Measurements from ENCODE around the gene RIC1.

RIC1 gene

DNA sequence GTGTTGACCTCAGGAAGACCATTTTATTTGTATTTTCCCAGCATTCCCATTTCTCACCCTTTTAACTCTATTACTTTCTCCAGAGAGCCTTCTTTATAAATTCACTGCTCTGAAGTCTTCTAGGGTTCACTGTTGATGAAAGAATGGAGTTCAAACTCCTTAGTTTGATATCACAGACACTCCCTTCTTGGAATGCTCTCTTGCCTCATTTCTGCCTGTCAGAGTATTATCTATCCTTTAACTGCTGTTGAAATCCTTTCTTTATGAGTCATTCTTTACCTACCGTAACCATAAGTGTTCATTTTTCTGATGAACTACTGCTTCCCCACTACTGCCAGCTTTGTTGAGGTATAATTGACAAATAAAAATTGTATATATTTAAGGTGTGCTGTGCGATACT lies 4.3 kb downstream of the RIC1 start:
- H3K4me1 ChIP-seq (ENCODE audit: control insufficient read depth in 1 of 2, insufficient read depth in 2 of 2, low read length in 2 of 2): peaks cover 14 to 34% of the 10 kb centered on the region in 2 donors
- no peaks in the 10 kb centered on the region for H3K27me3 ChIP-seq (ENCODE audit: control insufficient read depth in 1 of 2, insufficient read depth in 2 of 2, low read length in 2 of 2)
- H3K27ac ChIP-seq (ENCODE audit: low read depth, low read length): no peak overlapping the region
- H3K9ac ChIP-seq (ENCODE audit: low read depth in 1 of 2, low read length in 2 of 2): no peak overlapping the region
- H3K4me3 ChIP-seq (ENCODE audit: low read depth in 1 of 2, low read length in 2 of 2): no peak overlapping the region
- no peaks in the 10 kb centered on the region for H3K36me3 ChIP-seq (ENCODE audit: control insufficient read depth in 1 of 2, insufficient read depth in 2 of 2, low read length in 2 of 2)
- H3K9me3 ChIP-seq (ENCODE audit: control insufficient read depth in 1 of 2, low read length in 2 of 2): peaks cover 8 to 19% of the 10 kb centered on the region in 2 donors

DNA sequence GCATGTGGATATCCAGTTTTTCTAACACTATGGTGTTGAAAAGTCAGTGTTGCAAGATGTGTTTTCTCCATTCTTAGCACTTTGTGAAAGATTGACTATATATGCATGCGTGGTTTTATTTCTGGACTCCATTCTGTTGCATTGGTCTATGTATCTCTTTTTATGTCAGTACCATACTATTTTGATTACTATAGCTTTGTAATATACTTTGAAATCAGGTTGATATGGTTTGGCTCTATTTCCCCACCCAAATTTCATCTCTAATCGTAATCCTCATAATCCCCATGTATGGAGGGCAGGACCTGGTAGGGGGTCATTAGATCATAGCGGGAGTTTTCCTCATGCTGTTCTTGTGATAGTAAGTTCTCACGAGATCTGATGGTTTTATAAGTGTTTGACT lies 6.5 kb downstream of the RIC1 start:
- no peaks in the 10 kb centered on the region for H3K27me3 ChIP-seq (ENCODE audit: control insufficient read depth in 1 of 2, insufficient read depth in 2 of 2, low read length in 2 of 2)
- no peak overlapping the region for H3K4me3 ChIP-seq (ENCODE audit: low read depth in 1 of 2, low read length in 2 of 2)
- H3K9me3 ChIP-seq (ENCODE audit: control insufficient read depth in 1 of 2, low read length in 2 of 2): peaks cover 8 to 21% of the 10 kb centered on the region in 2 donors
- H3K36me3 ChIP-seq (ENCODE audit: control insufficient read depth in 1 of 2, insufficient read depth in 2 of 2, low read length in 2 of 2): no peaks in the 10 kb centered on the region
- H3K9ac ChIP-seq (ENCODE audit: low read depth in 1 of 2, low read length in 2 of 2): no peak overlapping the region
- peaks cover 10 to 32% of the 10 kb centered on the region in 2 donors for H3K4me1 ChIP-seq (ENCODE audit: control insufficient read depth in 1 of 2, insufficient read depth in 2 of 2, low read length in 2 of 2)
- no peak overlapping the region for H3K27ac ChIP-seq (ENCODE audit: low read depth, low read length)

DNA sequence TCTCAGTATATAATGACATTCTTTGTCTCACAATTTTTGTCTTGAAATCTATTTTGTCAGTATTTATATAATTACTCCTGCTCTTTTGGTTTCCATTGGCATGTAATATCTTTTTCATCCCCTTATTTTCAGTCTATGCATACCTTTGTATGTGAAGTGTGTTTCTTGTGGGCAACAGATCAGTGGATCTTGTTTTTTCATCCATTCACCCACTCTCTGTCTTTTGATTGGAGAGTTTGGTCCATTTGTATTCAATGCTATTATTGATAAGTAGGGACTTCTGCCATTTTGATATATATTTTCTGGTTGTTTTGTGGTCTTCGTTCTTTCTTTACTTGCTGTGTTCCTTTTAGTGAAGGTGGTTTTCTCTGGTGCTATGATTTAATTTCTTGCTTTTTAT lies 10.9 kb downstream of the RIC1 start:
- Histone ChIP-seq H3K27me3 (ENCODE audit: control insufficient read depth in 1 of 2, insufficient read depth in 2 of 2, low read length in 2 of 2) (no peaks in the 10 kb centered on the region), H3K9me3 (ENCODE audit: control insufficient read depth in 1 of 2, low read length in 2 of 2) (peaks cover 8 to 21% of the 10 kb centered on the region in 2 donors), H3K9ac (ENCODE audit: low read depth in 1 of 2, low read length in 2 of 2) (no peak overlapping the region), H3K36me3 (ENCODE audit: control insufficient read depth in 1 of 2, insufficient read depth in 2 of 2, low read length in 2 of 2) (no peaks in the 10 kb centered on the region), H3K4me3 (ENCODE audit: low read depth in 1 of 2, low read length in 2 of 2) (no peak overlapping the region), H3K4me1 (ENCODE audit: control insufficient read depth in 1 of 2, insufficient read depth in 2 of 2, low read length in 2 of 2) (peaks cover 0 to 5% of the 10 kb centered on the region in 2 donors), H3K27ac (ENCODE audit: low read depth, low read length) (no peak overlapping the region)

DNA sequence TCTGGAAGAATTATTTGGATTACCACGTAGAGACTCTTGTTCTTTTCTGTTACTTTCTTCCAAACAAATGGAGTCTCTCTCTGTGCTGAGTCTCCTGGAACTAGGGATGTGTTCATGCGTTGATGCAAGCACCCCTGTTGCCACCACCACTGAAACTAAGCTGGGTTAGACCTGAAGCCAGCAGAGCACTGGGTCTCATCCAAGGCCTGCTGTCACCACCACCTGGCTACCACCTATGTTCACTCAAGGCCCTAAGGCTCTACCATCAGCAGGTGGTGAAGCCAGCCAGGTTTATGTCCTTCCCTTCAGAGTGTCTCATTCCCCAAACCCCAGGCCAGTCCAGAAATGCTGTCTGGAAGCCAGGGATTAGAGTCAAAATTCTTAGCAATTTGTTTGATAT lies 13.3 kb downstream of the RIC1 start:
- H3K36me3 ChIP-seq (ENCODE audit: control insufficient read depth in 1 of 2, insufficient read depth in 2 of 2, low read length in 2 of 2): no peaks in the 10 kb centered on the region
- peaks cover 0 to 10% of the 10 kb centered on the region in 2 donors for H3K9me3 ChIP-seq (ENCODE audit: control insufficient read depth in 1 of 2, low read length in 2 of 2)
- peaks cover 0 to 5% of the 10 kb centered on the region in 2 donors for H3K4me1 ChIP-seq (ENCODE audit: control insufficient read depth in 1 of 2, insufficient read depth in 2 of 2, low read length in 2 of 2)
- no peak overlapping the region for H3K4me3 ChIP-seq (ENCODE audit: low read depth in 1 of 2, low read length in 2 of 2)
- no peak overlapping the region for H3K27ac ChIP-seq (ENCODE audit: low read depth, low read length)
- no peak overlapping the region for H3K9ac ChIP-seq (ENCODE audit: low read depth in 1 of 2, low read length in 2 of 2)
- H3K27me3 ChIP-seq (ENCODE audit: control insufficient read depth in 1 of 2, insufficient read depth in 2 of 2, low read length in 2 of 2): no peaks in the 10 kb centered on the region

DNA sequence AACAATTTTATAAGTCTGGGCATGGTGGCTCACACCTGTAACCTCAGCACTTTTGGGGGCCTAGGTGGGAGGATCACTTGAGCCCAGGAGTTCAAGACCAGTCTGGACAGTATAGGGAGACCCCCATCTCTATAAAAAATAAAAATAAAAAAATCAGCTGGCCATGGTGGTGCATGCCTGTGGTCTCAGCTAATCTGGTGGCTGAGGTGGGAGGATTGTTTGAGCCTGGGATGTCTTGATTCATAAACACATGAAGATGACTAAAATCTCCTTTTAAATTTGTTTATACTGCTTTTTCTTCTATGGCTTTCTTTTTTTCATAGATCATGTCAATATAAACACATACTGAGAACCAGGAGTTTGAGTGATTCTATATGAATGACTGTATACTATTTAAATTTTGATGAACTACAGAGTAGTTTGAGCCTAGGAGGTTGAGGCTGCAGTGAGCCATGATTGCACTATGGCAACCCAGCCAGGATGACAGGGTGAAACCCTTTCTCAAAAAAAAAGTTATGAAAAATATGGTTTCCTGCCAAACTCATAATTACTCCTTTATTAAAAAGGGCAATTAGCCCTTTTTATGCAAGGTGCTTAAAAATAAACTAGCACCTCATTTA lies 14.2 kb downstream of the RIC1 start:
- Histone ChIP-seq H3K9me3 (ENCODE audit: control insufficient read depth in 1 of 2, low read length in 2 of 2) (peaks cover under 1 to 3% of the 10 kb centered on the region in 2 donors), H3K9ac (ENCODE audit: low read depth in 1 of 2, low read length in 2 of 2) (no peak overlapping the region), H3K36me3 (ENCODE audit: control insufficient read depth in 1 of 2, insufficient read depth in 2 of 2, low read length in 2 of 2) (no peaks in the 10 kb centered on the region), H3K4me3 (ENCODE audit: low read depth in 1 of 2, low read length in 2 of 2) (no peak overlapping the region), H3K27ac (ENCODE audit: low read depth, low read length) (no peak overlapping the region), H3K27me3 (ENCODE audit: control insufficient read depth in 1 of 2, insufficient read depth in 2 of 2, low read length in 2 of 2) (no peaks in the 10 kb centered on the region), H3K4me1 (ENCODE audit: control insufficient read depth in 1 of 2, insufficient read depth in 2 of 2, low read length in 2 of 2) (peaks cover 0 to 5% of the 10 kb centered on the region in 2 donors)

DNA sequence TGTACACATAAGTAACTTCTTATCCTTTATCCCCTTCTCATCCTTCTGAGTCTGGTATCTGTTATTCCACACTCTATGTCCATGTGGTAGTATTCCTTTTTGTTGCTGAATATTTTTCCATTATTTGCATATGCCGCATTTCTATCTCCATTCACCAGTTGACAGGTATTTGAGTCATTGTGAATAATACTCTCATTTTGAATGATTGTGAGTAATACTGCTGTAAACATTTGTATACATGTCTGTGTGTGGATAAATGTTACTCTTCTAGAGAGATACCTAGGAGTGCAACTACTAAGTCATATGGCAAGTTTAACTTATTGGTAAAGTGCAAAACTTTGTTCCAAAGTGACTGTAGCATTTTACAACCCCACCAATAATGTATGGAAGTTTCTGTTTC lies 15.6 kb downstream of the RIC1 start:
- Histone ChIP-seq H3K9ac (ENCODE audit: low read depth in 1 of 2, low read length in 2 of 2) (no peak overlapping the region), H3K4me3 (ENCODE audit: low read depth in 1 of 2, low read length in 2 of 2) (no peak overlapping the region), H3K9me3 (ENCODE audit: control insufficient read depth in 1 of 2, low read length in 2 of 2) (peaks cover 0 to 8% of the 10 kb centered on the region in 2 donors), H3K27me3 (ENCODE audit: control insufficient read depth in 1 of 2, insufficient read depth in 2 of 2, low read length in 2 of 2) (no peaks in the 10 kb centered on the region), H3K27ac (ENCODE audit: low read depth, low read length) (no peak overlapping the region), H3K36me3 (ENCODE audit: control insufficient read depth in 1 of 2, insufficient read depth in 2 of 2, low read length in 2 of 2) (no peaks in the 10 kb centered on the region), H3K4me1 (ENCODE audit: control insufficient read depth in 1 of 2, insufficient read depth in 2 of 2, low read length in 2 of 2) (peaks cover 0 to 5% of the 10 kb centered on the region in 2 donors)

DNA sequence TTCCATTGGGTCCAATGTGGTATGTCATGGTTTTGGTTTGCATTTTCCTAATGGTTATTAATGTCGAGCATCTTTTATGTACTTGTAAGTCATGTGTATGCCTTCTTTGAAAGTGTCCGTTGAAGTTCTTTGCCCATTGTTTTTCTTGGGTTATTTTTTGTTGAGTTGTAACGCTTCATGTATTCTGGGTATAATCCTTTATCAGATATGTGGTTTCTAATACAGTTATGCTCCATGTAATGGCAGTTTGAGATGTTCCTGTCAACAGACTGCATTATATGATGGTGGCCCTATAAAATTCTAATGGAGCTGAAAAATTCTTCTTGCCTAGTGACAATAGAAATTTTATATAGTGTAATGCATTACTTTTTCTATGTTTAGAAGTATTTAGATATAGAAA lies 17.2 kb downstream of the RIC1 start:
- H3K27me3 ChIP-seq (ENCODE audit: control insufficient read depth in 1 of 2, insufficient read depth in 2 of 2, low read length in 2 of 2): no peaks in the 10 kb centered on the region
- no peak overlapping the region for H3K9ac ChIP-seq (ENCODE audit: low read depth in 1 of 2, low read length in 2 of 2)
- H3K36me3 ChIP-seq (ENCODE audit: control insufficient read depth in 1 of 2, insufficient read depth in 2 of 2, low read length in 2 of 2): no peaks in the 10 kb centered on the region
- H3K9me3 ChIP-seq (ENCODE audit: control insufficient read depth in 1 of 2, low read length in 2 of 2): peaks cover 0 to 14% of the 10 kb centered on the region in 2 donors
- H3K4me3 ChIP-seq (ENCODE audit: low read depth in 1 of 2, low read length in 2 of 2): no peak overlapping the region
- H3K27ac ChIP-seq (ENCODE audit: low read depth, low read length): no peak overlapping the region
- H3K4me1 ChIP-seq (ENCODE audit: control insufficient read depth in 1 of 2, insufficient read depth in 2 of 2, low read length in 2 of 2): peaks cover 0 to 5% of the 10 kb centered on the region in 2 donors

DNA sequence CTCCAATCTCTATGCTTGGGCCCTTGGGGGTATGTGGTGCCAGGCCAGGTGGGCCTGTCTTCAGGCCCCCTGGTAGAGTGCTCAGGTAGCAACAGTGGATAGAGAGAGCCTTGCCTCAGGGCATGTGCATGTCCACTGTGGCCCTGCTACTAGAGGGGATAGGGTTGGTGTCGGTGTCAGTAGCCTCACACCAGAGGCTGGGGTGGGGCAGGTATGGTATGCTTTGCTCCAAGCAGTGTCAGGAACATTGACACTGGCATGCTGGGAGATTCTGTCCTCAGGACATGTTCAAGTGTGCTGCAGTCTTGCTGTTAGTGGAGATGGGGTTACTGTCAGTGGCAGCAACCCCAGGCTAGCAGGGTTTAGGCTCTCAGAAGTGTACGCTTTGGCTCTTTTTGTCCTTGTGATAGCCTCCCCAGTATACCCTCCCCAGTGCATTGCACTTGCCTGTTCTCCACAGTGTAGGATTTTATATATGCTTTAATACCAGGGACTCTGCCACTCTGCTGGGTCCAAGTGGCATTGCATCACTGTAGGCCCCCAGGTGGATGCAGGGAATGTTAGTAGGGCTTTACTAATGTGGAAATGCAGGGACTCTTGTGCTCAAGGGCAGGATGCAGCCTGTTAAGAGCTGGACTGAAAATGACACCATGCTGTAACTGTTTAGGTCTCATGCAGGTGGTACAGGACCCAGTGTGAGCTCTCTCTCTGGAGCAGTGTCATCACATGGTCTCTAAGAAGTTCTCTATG lies 21.6 kb downstream of the RIC1 start:
- H3K4me1 ChIP-seq (ENCODE audit: control insufficient read depth in 1 of 2, insufficient read depth in 2 of 2, low read length in 2 of 2): no peaks in the 10 kb centered on the region
- no peak overlapping the region for H3K27ac ChIP-seq (ENCODE audit: low read depth, low read length)
- no peaks in the 10 kb centered on the region for H3K36me3 ChIP-seq (ENCODE audit: control insufficient read depth in 1 of 2, insufficient read depth in 2 of 2, low read length in 2 of 2)
- no peaks in the 10 kb centered on the region for H3K27me3 ChIP-seq (ENCODE audit: control insufficient read depth in 1 of 2, insufficient read depth in 2 of 2, low read length in 2 of 2)
- no peak overlapping the region for H3K9ac ChIP-seq (ENCODE audit: low read depth in 1 of 2, low read length in 2 of 2)
- H3K4me3 ChIP-seq (ENCODE audit: low read depth in 1 of 2, low read length in 2 of 2): no peak overlapping the region
- peaks cover 17 to 26% of the 10 kb centered on the region in 2 donors for H3K9me3 ChIP-seq (ENCODE audit: control insufficient read depth in 1 of 2, low read length in 2 of 2)

DNA sequence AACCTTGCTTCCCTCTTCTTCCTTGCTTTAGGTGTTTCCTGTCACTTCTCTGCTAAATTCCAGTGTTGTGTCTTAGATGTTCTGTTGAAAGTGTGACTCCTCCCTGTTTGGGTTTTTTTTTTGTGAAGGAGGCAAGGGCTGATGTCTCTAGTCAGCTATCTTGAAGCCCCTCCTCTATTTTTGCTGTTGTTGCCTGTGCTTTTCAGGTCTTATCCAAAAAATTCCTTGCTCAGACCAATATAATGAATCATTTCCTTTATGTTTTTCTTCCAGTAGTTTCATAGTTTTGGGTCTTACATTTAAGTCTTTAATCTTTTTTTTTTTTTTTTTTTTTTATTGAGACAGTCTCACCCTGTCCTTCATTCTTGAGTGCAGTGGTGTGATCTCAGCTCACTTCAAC lies 22.3 kb downstream of the RIC1 start:
- H3K9ac ChIP-seq (ENCODE audit: low read depth in 1 of 2, low read length in 2 of 2): no peak overlapping the region
- H3K4me3 ChIP-seq (ENCODE audit: low read depth in 1 of 2, low read length in 2 of 2): no peak overlapping the region
- H3K27me3 ChIP-seq (ENCODE audit: control insufficient read depth in 1 of 2, insufficient read depth in 2 of 2, low read length in 2 of 2): no peaks in the 10 kb centered on the region
- no peaks in the 10 kb centered on the region for H3K36me3 ChIP-seq (ENCODE audit: control insufficient read depth in 1 of 2, insufficient read depth in 2 of 2, low read length in 2 of 2)
- H3K9me3 ChIP-seq (ENCODE audit: control insufficient read depth in 1 of 2, low read length in 2 of 2): peaks cover 17 to 26% of the 10 kb centered on the region in 2 donors
- no peaks in the 10 kb centered on the region for H3K4me1 ChIP-seq (ENCODE audit: control insufficient read depth in 1 of 2, insufficient read depth in 2 of 2, low read length in 2 of 2)
- H3K27ac ChIP-seq (ENCODE audit: low read depth, low read length): no peak overlapping the region

DNA sequence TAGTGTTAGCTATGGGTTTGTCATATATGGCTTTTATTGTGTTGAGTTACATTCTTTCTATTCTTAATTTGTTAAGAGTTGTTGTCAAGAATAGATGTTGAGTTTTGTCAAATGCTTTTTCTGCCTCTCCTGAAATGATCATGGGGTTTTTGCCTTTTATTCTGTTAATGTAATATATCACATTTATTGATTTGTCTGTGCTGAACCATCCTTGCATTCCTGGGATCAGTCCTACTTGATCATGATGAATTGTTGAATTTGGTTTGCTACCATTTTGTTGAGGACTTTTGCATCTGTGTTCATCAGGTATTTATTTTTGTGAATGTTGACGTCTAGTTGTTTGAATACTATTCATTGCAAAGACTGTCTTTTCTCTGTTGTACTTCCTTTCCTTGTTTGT lies 23.9 kb downstream of the RIC1 start:
- Histone ChIP-seq H3K4me3 (ENCODE audit: low read depth in 1 of 2, low read length in 2 of 2) (no peak overlapping the region), H3K27ac (ENCODE audit: low read depth, low read length) (no peak overlapping the region), H3K4me1 (ENCODE audit: control insufficient read depth in 1 of 2, insufficient read depth in 2 of 2, low read length in 2 of 2) (no peaks in the 10 kb centered on the region), H3K9me3 (ENCODE audit: control insufficient read depth in 1 of 2, low read length in 2 of 2) (peaks cover 17 to 26% of the 10 kb centered on the region in 2 donors), H3K9ac (ENCODE audit: low read depth in 1 of 2, low read length in 2 of 2) (no peak overlapping the region), H3K36me3 (ENCODE audit: control insufficient read depth in 1 of 2, insufficient read depth in 2 of 2, low read length in 2 of 2) (peaks cover 0 to 5% of the 10 kb centered on the region in 2 donors), H3K27me3 (ENCODE audit: control insufficient read depth in 1 of 2, insufficient read depth in 2 of 2, low read length in 2 of 2) (no peaks in the 10 kb centered on the region)

Measured in duodenal mucosa (tissue), 2 donors.